Activated CD8-positive, alpha-beta memory T cell treated with anti-CD3 and anti-CD28 coated beads, Interleukin-2, amount 50 U/mL, for 24 hours (primary cell): ENCODE measurements around the gene SIVA1.

ENCODE experiments used
- DNase-seq: peaks from one replicate; pipeline ENCODE4 v3.0.0-alpha.2; 2020; ENCODE audit errors: extremely low read depth

Gene SIVA1

DNA sequence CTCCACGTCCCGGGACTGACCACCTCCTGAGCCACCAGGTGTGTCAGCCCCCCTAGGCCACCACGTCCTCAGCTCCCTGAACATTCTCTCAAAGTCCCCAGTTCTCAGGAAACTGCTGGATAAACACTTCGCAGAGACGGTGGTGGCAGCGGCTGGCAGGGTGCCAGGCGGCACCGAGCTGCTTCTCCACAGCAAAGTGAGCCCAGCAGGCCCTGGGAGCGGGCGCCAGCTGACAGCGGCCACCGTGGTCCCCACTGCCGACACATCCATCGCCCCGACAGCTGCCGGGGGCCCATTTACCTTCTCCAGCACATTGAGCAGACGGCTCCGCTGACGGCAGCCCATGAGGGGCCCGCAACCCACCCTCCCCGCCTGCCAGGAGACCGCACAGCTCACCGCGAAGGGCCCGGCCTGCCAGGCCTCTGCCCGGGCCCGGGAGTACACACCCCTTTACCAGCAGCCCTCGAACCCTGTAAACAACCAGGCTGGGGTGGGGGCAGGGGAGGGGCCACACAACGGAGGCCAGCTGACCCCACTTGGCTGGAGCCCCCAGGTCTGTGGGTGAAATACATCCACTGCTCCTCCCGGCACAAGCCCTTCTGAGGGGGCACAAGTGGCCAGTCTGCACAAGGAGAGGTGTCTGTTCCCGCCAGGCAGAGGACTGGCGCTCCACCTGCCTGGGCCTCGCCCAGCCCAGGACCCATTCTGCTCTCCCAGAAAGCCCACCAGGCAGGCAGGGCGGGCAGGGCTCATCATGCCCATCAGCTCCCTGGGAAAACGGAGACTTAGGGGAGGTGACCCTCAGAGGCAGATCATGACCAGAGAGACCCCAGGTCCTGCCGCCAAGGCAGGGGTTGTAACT is 32.1 kb downstream of the SIVA1 start:
- no peak for DNase-seq

- DNase-seq: no peak
These were observed 32.7 kb downstream of the SIVA1 start for GRCh38 chr14:104785708-104786080.

DNA sequence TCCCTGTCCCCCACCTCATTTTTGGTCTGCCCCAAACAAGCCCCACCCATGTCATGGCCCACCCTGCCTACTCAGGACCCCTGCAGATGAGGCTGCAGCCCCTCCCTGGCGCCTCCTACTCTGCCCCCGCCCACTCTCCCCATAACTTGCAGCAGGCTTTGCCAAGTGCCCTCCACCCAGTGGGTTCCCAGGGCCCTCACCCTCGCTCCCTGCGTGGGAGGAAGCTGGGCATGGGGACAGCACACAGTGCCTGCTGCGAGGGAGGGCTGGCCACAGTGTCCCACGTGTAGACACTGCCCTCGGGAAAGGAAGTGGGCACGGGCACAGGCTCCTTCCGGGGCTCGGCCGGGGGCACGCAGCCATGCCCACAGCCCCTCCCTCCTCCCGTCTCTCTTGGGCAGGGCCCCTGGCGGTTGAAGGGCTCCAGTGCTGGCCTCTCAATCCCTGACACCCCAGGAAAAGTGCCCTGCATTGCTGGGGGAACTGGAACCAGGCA is 33.2 kb downstream of the SIVA1 start:
- no peak for DNase-seq

DNA sequence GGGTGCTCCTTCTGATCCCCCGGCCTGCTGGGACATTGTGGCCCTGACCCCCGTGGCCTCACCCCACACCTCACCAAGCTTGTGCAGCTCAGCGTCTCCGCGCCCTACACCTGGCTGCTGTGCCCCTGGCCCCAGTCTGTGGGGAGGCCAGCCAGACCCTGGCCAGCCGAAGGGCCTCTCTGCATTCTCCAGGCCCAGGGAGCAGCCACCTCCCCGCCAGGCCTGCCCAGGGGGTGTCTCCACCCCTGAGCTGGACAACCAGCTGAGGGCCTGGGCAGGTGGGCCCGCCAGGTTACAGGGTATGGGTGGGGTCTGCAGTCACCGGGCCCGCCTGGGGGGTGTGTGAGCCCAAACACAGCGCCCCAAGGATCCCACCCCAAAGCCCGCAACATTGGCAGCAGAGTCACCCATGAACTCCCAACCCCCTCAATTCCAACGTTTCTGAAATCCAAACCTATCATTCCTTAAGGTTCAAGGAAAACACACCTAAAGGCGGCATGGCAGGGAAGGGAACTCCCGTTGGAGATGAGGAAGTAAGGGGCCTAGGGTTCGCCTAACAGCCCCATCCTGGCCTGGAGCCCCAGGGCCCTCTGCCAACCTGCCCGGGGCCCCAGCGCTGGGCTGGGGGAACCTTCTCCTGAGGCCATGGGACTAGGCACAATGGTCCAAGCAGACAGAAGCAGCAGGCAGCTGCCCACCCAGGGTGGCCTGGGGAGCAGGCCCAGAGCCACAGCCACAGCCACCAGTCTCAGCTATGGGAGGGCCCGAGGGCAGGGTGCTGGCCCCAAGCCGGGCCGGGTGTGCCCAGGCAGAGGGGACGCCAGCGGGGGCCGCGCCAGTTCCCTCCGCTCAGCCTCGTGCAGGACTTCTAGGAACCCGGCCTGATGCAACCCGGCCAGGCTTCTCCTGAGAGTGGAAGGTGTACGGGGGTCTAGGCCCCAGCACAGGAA is 34.1 kb downstream of the SIVA1 start:
- DNase-seq: no peak

GRCh38 chr14:104787736-104788135 is 34.8 kb downstream of the SIVA1 start:
- DNase-seq: no peak

- DNase-seq: no peak
These were observed 35.3 kb downstream of the SIVA1 start for GRCh38 chr14:104788161-104788818.

DNA sequence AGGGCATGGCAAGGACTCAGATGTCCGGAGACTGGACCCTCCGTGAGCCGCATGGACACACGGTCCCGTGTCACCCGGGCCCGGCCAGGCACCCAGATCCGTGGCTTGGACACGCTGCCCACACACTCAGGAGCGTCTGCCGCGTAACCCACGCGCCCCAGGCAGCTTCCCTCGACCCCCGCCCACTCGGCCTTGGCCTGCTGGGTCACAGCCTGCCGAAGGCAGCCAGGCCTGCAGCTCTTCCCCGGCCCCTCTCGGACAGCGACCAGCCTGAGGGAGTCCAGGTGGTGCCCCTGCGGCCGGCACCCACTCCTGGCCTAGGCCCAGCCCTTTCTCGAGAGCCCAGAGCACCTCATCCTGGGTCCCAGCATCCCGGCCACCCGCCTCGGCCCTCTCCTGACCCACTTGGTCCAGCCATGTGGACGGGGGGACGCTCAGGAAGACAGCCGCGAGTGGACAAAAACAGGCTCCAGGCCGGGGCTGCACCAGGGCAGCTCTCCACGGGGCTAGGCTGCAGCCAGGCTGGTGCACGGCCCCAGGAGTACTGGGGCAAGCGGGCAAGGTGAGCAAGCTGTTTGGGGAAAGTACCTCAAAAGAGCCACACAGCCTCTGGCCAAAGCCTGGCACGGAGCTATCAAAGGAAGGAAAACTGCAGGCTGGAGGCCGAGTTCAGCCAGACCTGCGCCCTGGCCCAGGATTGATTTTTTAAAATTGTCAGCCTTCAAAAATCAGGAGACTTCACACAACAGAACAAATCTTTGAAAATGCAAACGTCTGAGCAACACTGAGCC is 36.1 kb downstream of the SIVA1 start:
- no peak for DNase-seq

DNA sequence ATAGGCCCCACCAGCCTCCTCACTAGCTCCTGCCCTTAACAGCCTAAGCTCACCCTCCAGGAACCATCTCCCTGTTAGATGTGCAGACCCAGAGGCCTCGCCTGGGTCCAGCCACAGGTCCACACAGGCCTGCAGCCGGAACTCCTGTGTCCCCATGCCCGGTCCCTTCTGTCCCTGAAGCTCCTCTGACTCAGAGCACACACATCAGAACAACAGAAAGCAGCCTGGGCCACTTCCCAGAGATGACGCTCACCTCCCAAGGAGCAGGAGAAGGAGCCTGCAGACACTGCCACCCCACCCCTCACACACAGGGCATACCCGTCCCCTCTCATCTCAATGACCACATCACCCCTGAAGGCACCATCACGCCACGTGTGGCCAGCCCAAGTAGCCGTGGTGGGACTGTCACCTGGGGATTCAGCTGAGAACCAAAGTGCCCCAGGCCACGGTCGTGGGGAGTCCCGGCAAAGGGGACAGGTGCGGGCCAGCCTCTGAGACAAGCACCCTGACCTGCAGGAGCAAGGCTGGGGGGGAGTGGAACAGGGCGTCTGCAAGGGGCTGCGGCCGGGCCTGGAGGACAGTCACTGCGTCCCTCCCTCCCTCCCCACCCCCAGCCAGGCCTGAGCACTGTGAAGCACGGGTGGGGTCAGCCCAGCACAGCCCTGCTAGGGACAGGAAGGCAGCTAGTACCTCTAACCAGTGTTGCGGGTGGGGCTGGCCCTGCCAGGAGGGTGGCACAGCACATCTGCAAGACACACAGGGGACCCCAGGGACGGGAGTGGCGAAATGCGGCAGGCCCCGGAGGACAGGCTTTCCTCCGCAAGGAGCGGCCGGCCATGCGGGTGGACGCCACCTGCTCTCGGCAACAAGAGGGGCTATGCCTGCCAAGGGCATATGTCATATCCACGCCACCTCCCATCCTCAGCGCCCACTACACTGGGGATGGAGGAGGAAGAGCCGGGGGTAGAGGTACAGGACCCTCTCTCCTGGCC is 37.1 kb downstream of the SIVA1 start:
- DNase-seq: no peak

DNA sequence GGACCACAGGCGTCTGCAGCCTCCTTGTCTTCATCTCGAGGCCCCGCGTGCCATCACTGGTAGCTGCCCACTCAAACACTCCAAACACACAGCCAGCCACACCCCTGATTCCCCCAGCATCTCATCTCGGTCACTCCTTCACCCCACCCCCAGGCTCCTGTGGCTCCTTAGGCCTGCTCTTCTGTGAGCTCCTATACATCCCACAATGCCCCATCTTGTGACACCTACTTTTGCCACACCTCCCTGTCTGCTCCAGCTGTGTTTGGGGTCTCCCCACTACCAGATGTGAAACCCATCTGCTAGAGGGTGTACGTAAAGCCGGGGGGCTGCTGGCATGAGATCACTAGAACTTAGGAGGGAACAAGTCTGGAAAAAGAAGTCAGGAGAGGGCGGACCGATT is 38.5 kb downstream of the SIVA1 start:
- no peak for DNase-seq

DNA sequence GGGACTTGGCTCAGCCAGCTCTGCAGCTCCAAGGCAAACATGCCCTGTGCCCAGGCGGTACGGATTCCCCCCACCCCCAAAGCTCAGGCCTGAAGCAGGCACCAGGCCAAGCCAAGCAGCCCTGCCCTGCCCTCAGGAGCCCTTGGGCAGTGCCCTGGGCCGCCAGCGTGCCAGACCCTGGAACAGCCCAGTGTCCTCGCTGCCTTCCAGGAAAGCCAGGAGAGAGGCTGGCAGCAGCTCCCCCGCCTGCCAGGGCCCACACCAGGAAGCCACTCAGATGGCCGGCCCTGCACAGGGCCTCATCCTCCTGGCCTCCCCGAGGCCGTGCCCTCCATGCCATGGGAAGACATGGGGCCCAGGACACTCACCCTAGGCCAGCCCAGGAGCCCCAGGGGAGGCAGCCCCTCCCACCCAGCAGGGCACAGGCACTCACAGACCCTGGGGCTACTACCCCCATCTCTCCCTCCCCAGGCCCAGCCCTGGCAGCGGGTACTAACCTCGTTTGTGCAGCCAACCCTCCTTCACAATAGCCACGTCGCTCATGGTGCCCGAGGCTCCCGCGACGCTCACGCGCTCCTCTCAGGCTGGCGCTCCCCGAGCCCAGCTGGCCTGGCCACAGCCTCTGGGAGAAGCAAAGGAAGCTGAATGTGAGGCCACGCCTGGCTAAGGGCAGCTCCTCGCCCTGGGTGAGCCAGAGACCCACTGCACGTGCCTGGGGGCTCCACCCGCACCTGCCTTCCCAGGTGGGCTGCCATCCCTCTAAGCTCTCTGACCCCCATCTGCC is 39.3 kb downstream of the SIVA1 start:
- no peak for DNase-seq

DNA sequence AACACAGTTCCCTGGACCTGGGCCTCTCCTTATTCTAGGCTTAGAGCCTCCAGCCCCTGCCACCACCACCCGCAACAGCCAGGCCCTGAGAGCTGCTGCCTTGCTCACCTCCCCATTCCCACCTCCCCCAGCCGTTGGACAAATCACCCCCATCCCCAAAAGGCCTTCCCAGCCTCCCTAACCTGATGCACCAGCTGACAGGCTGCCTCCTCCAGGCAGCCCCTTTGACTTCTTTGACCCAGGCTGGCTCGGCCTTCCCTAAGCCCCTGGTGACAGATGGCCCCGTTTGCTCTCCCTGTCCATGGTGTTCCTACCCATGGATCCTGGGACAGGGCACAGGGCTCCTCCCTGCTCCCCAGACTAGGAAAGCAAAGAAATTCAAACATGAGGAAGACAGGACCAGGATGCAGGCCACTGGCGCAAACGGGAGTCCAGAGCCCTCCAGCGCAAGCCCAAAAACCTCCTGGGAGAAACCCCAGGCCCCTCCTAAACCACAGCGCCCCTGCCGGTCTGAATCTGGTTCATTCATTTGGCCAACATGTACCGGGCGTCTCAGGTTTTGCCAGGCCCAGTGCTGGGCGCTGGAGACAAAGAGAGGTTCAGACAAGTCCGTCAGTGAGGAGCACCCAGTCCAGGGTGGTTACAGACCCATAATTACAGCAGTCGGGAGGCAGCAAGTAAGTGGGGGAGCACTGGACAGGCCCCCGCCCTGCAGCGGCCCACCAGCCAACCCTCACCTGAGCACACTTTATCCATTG is 40.2 kb downstream of the SIVA1 start:
- no peak for DNase-seq

DNA sequence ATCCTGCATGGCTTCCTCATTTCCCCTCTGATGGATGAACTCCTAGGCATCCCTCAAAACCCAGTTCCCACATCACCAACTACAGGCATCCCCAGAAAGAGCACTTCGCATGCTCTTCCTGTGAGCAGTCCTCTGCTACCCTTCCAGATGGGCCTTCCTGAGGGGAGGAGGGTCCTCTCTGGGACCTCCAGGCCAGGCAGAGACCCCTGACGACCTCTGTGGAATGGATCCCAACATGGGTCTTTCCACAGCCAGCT is 40.7 kb downstream of the SIVA1 start:
- DNase-seq: no peak

DNA sequence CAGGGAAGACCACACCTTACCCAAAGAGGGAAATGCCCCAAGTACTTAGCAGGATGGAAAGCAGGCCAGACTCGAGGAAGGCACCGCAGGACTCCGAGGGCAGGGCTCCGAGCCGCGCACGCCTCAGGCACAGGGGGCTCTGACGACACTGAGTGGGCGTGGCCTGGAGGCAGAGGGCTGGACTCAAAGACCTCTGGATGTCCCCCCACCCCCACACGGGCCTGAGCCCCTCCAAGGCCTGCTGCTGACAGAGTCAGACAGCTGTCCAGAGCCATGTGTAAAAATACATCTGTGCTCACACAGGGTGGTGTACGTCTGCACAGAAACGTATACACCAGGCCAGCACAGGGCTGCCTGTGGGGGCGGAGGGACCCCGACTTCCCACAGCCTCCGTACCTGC is 41.2 kb downstream of the SIVA1 start:
- DNase-seq: no peak

DNA sequence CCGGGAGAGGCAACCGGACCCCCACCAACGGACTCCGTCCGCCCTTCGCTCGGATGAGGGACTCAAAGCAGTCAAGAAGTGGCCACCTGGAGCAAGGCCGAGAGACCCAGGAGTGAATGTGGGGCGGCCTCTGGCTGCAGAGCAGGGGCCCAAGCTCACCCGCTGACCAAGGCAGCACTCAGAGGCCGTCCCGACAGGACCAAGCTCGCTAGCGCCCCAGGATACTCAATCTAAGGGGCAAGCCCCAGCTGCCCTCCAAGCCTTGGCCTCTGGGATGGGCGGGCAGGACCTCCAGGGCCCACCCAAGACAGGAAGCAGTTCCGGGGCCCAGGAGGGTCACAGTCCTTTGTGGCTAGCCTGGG is 41.7 kb downstream of the SIVA1 start:
- DNase-seq: no peak

GRCh38 chr14:104794993-104795780 is 42.2 kb downstream of the SIVA1 start, which contains the start of gene AKT1:
AKT1 (minus strand) TSS chr14:104795748; CDS start chr14:104792643, 3,105 bp downstream.
- DNase-seq: no peak

DNA sequence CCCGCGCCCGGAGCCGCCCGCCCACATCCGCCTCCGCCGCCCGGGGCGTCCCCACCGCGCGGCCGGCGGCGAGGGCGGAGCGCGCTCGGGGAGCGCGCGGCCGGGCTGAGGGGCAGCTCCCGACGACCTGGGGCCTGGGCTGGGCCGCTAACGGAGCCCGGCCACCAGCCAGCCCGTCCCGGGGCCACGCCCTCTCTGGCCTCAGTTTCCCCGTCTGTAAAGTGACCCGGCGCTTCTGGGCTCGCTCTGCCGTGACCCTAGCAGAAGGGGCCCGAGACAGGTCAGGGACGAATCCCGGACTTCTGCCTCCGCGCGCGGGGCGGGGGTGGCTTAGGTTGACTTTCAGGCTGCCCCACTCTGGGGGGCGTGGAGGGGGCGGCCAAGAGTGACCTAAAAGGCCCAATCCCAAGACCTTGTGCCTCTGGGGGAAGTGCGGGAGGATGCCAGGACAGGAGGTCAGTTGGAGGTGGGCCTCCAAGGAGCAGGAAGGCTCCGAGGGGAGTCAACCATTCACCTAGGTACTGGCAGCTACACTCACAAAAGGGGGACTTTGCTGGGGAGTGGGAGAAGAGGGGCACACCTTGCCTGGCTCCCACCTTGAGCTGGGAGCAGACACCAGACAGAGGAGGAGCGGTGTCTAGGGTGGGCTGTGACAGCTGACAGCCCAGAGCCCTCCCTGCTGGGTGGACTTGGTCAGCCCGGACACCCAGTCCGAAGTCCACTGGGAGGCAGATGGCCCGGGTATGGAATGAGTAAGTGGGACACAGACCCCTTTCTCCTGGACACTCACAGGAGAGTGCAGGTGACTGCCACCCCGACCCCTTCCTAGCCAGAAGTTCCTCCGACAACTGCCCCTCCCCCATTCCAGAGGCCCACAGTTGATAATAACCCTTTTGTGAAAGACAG is 43.1 kb downstream of the SIVA1 start:
- no peak for DNase-seq

GRCh38 chr14:104796687-104797081 is 43.7 kb downstream of the SIVA1 start:
- DNase-seq: no peak
